Mucosa of descending colon (tissue), 3 donors: ENCODE data around the gene PDE4B. TPM values are rescaled to one million over a fixed set of nuclear protein-coding genes. Genes with fewer than 3 reads are reported as not detected.

Experiments used
- ATAC-seq: fragments of 200-7000 bp; cut with Tn5 transposase; one replicate; pipeline ENCODE4 v1.9.1; 2020; ENCODE audit warnings: mild to moderate bottlenecking, moderate library complexity
- DNase-seq, 3 donors: peaks; one replicate each; pipeline ENCODE4 v3.0.0-alpha.2; 2020
- H3K36me3 ChIP-seq: fragments of 200-600 bp; one replicate; pipeline ENCODE4 v1.8.0; 2021; ENCODE audit warnings: low read depth, mild to moderate bottlenecking
- H3K4me1 ChIP-seq: fragments of 200-600 bp; one replicate; pipeline ENCODE4 v1.8.0; 2021; ENCODE audit warnings: low read depth, mild to moderate bottlenecking
- H3K4me3 ChIP-seq: fragments of 200-600 bp; one replicate; pipeline ENCODE4 v1.8.0; 2021; ENCODE audit warnings: mild to moderate bottlenecking
- H3K9me3 ChIP-seq: fragments of 200-600 bp; one replicate; pipeline ENCODE4 v1.8.0; 2021; ENCODE audit warnings: mild to moderate bottlenecking
- CTCF ChIP-seq: fragments of 200-600 bp; IDR thresholded peaks from one replicate; pipeline ENCODE4 v1.8.0; 2022; ENCODE audit warnings: antibody characterized with exemption, mild to moderate bottlenecking
- intact Hi-C, 2 donors: fragments of 100-400 bp; cut with DNase I in 1 of 2; cut with micrococcal nuclease in 1 of 2; formaldehyde crosslinking; loops; one replicate each; pipeline versions ENCODE4 v1.11.0 to v1.11.1; 2022; cut with DNase I, micrococcal nuclease
- total RNA-seq, 3 donors: library from RNA; stranded (reverse); fragmentation: NEBNext Ultra II Directional in 2 of 3; extraction: Animal tissue kit (Norgen Biotek cat#: 25700) in 2 of 3; gene quantifications; one replicate each; pipeline versions ENCODE4 v1.2.1 to v1.2.4, GENCODE V29; 2021 to 2023
- donor health status: DM: no; HTN: no; CAD: no; lungs with moderate emphysema.
- donor health status: DM: no; HTN: no; CAD: no.
- donor health status: DM: no; HTN: yes; CAD: no.

Gene PDE4B
- total RNA-seq, 3 donors from 2014 or later: 3.4 to 6.6 (median 4.9) TPM

GRCh38 chr1:65812065-65812464 is 19.4 kb downstream of the PDE4B start:
- Histone ChIP-seq H3K9me3 (no peaks in the 10 kb centered on the region), H3K4me3 (no peak overlapping the region), H3K36me3 (no peaks in the 10 kb centered on the region), H3K4me1 (no peaks in the 10 kb centered on the region)
- peak in 1 of 3 donors; percentile 37 for DNase-seq
- peak; percentile 78 for ATAC-seq
- intact Hi-C loops: no loop called here
- no peak for TF ChIP-seq CTCF

GRCh38 chr1:65813956-65814355 is 21.3 kb downstream of the PDE4B start:
- intact Hi-C loops: no loop called here
- DNase-seq: no peak

GRCh38 chr1:65814752-65815151 is 22.1 kb downstream of the PDE4B start:
- Histone ChIP-seq H3K36me3 (no peaks in the 10 kb centered on the region), H3K4me3 (no peak overlapping the region), H3K9me3 (no peaks in the 10 kb centered on the region), H3K4me1 (no peaks in the 10 kb centered on the region)
- intact Hi-C loops: no loop called here
- no peak for ATAC-seq
- no peak for DNase-seq
- no peak for TF ChIP-seq CTCF

More at GRCh38 chr1:65813956-65814355, 21.3 kb downstream of the PDE4B start:
- no peaks in the 10 kb centered on the region for H3K4me1 ChIP-seq
- no peaks in the 10 kb centered on the region for H3K9me3 ChIP-seq
- TF ChIP-seq CTCF: no peak
- no peak for ATAC-seq
- no peaks in the 10 kb centered on the region for H3K36me3 ChIP-seq
- H3K4me3 ChIP-seq: no peak overlapping the region

- no peak for ATAC-seq
- TF ChIP-seq CTCF: no peak
- no peak overlapping the region for H3K4me3 ChIP-seq
These were observed 25.2 kb downstream of the PDE4B start for GRCh38 chr1:65817891-65818290.

GRCh38 chr1:65818966-65819365 is 26.3 kb downstream of the PDE4B start:
- TF ChIP-seq CTCF: no peak
- Histone ChIP-seq H3K36me3 (no peaks in the 10 kb centered on the region), H3K4me3 (no peak overlapping the region), H3K9me3 (no peaks in the 10 kb centered on the region), H3K4me1 (no peaks in the 10 kb centered on the region)
- intact Hi-C loops: no loop called here
- DNase-seq (no peak), ATAC-seq (no peak)

More at GRCh38 chr1:65817891-65818290, 25.2 kb downstream of the PDE4B start:
- no peak for DNase-seq
- no peaks in the 10 kb centered on the region for H3K36me3 ChIP-seq
- intact Hi-C loops: no loop called here
- no peaks in the 10 kb centered on the region for H3K4me1 ChIP-seq
- no peaks in the 10 kb centered on the region for H3K9me3 ChIP-seq

- H3K4me1 ChIP-seq: no peaks in the 10 kb centered on the region
- DNase-seq (no peak), ATAC-seq (no peak)
- no peak overlapping the region for H3K4me3 ChIP-seq
- intact Hi-C loops: no loop called here
- H3K36me3 ChIP-seq: no peaks in the 10 kb centered on the region
- TF ChIP-seq CTCF: no peak
- H3K9me3 ChIP-seq: no peaks in the 10 kb centered on the region
These were observed 28.3 kb downstream of the PDE4B start for GRCh38 chr1:65820983-65821382.
